ENCODE results near the gene SPSB1.

SPSB1 gene

DNA sequence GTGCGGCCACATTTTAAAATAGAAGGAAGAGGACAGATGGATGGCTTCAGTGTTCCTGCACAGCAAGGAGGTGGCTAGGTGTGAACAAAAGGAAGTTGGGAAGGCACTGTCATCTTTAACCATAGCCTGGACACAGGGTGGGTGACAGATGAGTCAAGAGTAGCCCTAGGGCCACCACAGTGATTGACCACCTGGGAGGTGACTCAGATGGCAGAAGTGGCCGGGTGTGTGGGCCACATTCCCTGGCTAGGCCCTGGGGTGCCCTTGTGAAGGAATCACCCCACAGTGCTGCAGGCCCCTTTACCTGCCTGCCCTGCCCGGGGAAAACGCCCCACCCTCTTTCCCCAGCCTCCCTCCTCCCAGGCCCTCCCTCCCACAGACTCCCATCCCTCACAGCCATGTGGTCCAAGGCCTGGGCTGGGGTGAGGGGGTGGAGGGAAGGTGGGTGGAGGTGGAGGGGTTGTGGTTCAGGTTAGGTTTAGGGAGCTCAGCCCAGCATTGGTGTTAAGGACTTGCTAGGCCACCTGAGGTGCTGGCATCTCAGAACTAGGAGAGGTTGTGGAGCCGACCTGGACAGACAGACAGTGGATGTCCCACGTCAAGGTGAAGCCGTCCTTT, 59.1 kb downstream of the SPSB1 start:
- no peaks in the 10 kb centered on the region for H3K9me3 ChIP-seq (ENCODE audit: control insufficient read depth in 1 of 2, low read length in 2 of 2)
- H3K4me1 ChIP-seq (ENCODE audit: control insufficient read depth in 1 of 2, insufficient read depth in 2 of 2, low read length in 2 of 2), result peaks cover 0 to 65% of the 10 kb centered on the region in 2 donors
- no peak overlapping the region for H3K4me3 ChIP-seq (ENCODE audit: low read depth in 1 of 2, low read length in 2 of 2)
- no peak overlapping the region for H3K27ac ChIP-seq (ENCODE audit: low read length)
- H3K27me3 ChIP-seq (ENCODE audit: low read depth, low read length), result no peaks in the 10 kb centered on the region
- peaks cover 11 to 13% of the 10 kb centered on the region in 2 donors for H3K36me3 ChIP-seq (ENCODE audit: control insufficient read depth in 1 of 2, insufficient read depth in 2 of 2, low read length in 2 of 2)

- peaks cover 0 to 61% of the 10 kb centered on the region in 2 donors for H3K4me1 ChIP-seq (ENCODE audit: control insufficient read depth in 1 of 2, insufficient read depth in 2 of 2, low read length in 2 of 2)
- no peak overlapping the region for H3K4me3 ChIP-seq (ENCODE audit: low read depth in 1 of 2, low read length in 2 of 2)
- no peaks in the 10 kb centered on the region for H3K27me3 ChIP-seq (ENCODE audit: low read depth, low read length)
- H3K27ac ChIP-seq (ENCODE audit: low read length), result no peak overlapping the region
- no peaks in the 10 kb centered on the region for H3K9me3 ChIP-seq (ENCODE audit: control insufficient read depth in 1 of 2, low read length in 2 of 2)
- peaks cover 16 to 18% of the 10 kb centered on the region in 2 donors for H3K36me3 ChIP-seq (ENCODE audit: control insufficient read depth in 1 of 2, insufficient read depth in 2 of 2, low read length in 2 of 2)
Observed at GRCh38 chr1:9352377-9353134, 59.9 kb downstream of the SPSB1 start.

GRCh38 chr1:9355503-9355902, 62.8 kb downstream of the SPSB1 start:
- no peaks in the 10 kb centered on the region for H3K27me3 ChIP-seq (ENCODE audit: low read depth, low read length)
- no peak overlapping the region for H3K4me3 ChIP-seq (ENCODE audit: low read depth in 1 of 2, low read length in 2 of 2)
- H3K9me3 ChIP-seq (ENCODE audit: control insufficient read depth in 1 of 2, low read length in 2 of 2), result no peaks in the 10 kb centered on the region
- H3K4me1 ChIP-seq (ENCODE audit: control insufficient read depth in 1 of 2, insufficient read depth in 2 of 2, low read length in 2 of 2), result peaks cover 0 to 44% of the 10 kb centered on the region in 2 donors
- H3K36me3 ChIP-seq (ENCODE audit: control insufficient read depth in 1 of 2, insufficient read depth in 2 of 2, low read length in 2 of 2), result peaks cover 16 to 24% of the 10 kb centered on the region in 2 donors
- no peak overlapping the region for H3K27ac ChIP-seq (ENCODE audit: low read length)

- H3K9me3 ChIP-seq (ENCODE audit: control insufficient read depth in 1 of 2, low read length in 2 of 2), result no peaks in the 10 kb centered on the region
- peaks cover 0 to 43% of the 10 kb centered on the region in 2 donors for H3K4me1 ChIP-seq (ENCODE audit: control insufficient read depth in 1 of 2, insufficient read depth in 2 of 2, low read length in 2 of 2)
- H3K27ac ChIP-seq (ENCODE audit: low read length), result no peak overlapping the region
- peaks cover 16 to 24% of the 10 kb centered on the region in 2 donors for H3K36me3 ChIP-seq (ENCODE audit: control insufficient read depth in 1 of 2, insufficient read depth in 2 of 2, low read length in 2 of 2)
- H3K27me3 ChIP-seq (ENCODE audit: low read depth, low read length), result no peaks in the 10 kb centered on the region
- no peak overlapping the region for H3K4me3 ChIP-seq (ENCODE audit: low read depth in 1 of 2, low read length in 2 of 2)
Observed at GRCh38 chr1:9356021-9356420, 63.3 kb downstream of the SPSB1 start.

GRCh38 chr1:9356829-9357466, 64.3 kb downstream of the SPSB1 start:
- H3K27ac ChIP-seq (ENCODE audit: low read length), result no peak overlapping the region
- H3K9me3 ChIP-seq (ENCODE audit: control insufficient read depth in 1 of 2, low read length in 2 of 2), result no peaks in the 10 kb centered on the region
- no peak overlapping the region for H3K4me3 ChIP-seq (ENCODE audit: low read depth in 1 of 2, low read length in 2 of 2)
- peaks cover 0 to 41% of the 10 kb centered on the region in 2 donors for H3K4me1 ChIP-seq (ENCODE audit: control insufficient read depth in 1 of 2, insufficient read depth in 2 of 2, low read length in 2 of 2)
- H3K27me3 ChIP-seq (ENCODE audit: low read depth, low read length), result no peaks in the 10 kb centered on the region
- peaks cover 16 to 24% of the 10 kb centered on the region in 2 donors for H3K36me3 ChIP-seq (ENCODE audit: control insufficient read depth in 1 of 2, insufficient read depth in 2 of 2, low read length in 2 of 2)

DNA sequence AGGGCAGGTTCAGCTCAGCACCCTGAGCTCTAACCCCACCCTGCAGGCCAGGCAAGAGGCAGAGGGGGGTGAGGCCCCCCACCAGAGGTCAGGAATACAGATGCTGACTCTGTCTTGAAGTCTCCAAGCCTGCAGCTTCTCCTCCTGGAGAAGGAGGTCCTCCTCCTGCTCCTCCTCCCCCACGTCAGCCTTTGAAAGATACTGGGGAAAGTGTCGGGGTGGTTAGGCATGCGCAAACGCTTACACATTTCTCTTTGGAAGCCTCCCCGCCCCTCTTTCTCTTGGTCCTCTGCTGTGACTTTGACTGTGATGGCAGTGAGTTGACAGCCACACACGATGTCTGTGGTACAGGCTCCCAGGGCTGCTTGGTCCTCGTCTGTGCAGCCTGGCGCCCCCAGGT, 65.3 kb downstream of the SPSB1 start:
- Histone ChIP-seq H3K4me1 (ENCODE audit: control insufficient read depth in 1 of 2, insufficient read depth in 2 of 2, low read length in 2 of 2) (peaks cover 5 to 40% of the 10 kb centered on the region in 2 donors), H3K36me3 (ENCODE audit: control insufficient read depth in 1 of 2, insufficient read depth in 2 of 2, low read length in 2 of 2) (peaks cover 16 to 24% of the 10 kb centered on the region in 2 donors)

DNA sequence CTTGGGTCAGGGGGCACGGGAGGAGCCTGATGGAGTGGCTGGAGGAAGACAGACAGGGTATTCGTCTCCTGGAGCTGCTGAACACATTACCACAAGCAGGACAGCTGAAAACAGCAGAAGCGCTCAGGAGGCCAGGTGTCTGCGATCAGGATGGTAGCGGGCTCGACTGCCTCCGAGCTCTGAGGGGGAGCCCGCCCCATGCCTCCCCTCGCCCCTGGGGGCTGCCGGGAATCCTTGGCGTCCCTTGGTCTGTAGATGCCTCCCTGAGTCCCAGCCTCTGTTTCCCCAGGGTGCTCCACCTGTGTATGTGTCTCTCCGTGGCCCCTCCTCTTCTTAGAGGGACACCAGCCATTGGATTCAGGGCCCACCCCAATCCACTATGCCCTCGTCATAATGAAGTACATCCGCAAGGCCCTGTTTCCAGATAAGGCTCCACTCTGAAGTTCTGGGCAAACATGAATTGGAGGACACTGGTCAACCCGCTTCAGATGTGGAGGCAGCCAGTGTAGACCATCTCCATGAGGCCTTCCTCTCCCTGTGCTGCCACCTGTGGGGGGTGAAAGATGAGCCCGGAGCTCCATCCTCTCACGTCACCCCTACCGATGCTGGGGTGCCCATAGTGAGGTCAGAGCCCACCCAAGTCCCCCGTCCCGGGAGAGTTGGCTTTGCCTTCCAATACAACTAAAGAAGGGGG, 67.8 kb downstream of the SPSB1 start:
- Histone ChIP-seq H3K36me3 (ENCODE audit: control insufficient read depth in 1 of 2, insufficient read depth in 2 of 2, low read length in 2 of 2) (peaks cover 15 to 24% of the 10 kb centered on the region in 2 donors), H3K9me3 (ENCODE audit: control insufficient read depth in 1 of 2, low read length in 2 of 2) (no peaks in the 10 kb centered on the region), H3K27me3 (ENCODE audit: low read depth, low read length) (no peaks in the 10 kb centered on the region), H3K4me3 (ENCODE audit: low read depth in 1 of 2, low read length in 2 of 2) (no peak overlapping the region), H3K4me1 (ENCODE audit: control insufficient read depth in 1 of 2, insufficient read depth in 2 of 2, low read length in 2 of 2) (peaks cover 5 to 36% of the 10 kb centered on the region in 2 donors), H3K27ac (ENCODE audit: low read length) (no peak overlapping the region)

More for the DNA sequence above, 65.3 kb downstream of the SPSB1 start:
- no peaks in the 10 kb centered on the region for H3K9me3 ChIP-seq (ENCODE audit: control insufficient read depth in 1 of 2, low read length in 2 of 2)
- H3K4me3 ChIP-seq (ENCODE audit: low read depth in 1 of 2, low read length in 2 of 2), result no peak overlapping the region
- H3K27ac ChIP-seq (ENCODE audit: low read length), result no peak overlapping the region
- no peaks in the 10 kb centered on the region for H3K27me3 ChIP-seq (ENCODE audit: low read depth, low read length)

DNA sequence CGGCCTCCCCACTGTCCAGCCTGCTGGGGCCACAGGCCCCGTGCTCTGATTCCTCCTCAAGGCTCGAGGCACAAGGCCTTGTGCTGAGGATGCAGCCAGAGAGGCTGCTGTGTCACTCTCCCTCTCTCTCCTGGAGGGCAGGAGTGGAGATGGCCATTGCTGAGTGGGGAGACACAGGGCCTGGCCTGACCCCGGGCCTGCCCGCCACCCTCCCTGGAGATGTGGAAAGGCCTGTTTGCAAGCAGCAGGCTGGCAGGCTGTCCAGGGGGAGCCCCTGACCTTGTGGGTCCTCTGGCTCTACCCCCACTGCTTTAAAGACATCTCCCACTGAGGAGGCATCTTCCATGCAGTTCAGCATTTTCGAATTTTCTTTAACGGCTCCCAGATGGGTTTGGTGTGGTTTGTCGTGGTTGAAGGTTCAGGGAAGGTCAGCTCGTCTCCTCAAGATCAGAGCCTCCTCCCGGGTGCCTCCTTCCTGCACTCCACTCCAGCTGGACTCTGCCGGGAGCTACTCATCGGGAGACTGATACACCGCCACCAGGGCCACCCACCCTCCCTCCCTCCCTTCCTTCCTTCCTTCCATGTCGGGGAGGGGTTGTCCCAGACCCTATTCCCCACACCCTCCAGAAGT, 69.1 kb downstream of the SPSB1 start:
- peaks cover 3 to 13% of the 10 kb centered on the region in 2 donors for H3K36me3 ChIP-seq (ENCODE audit: control insufficient read depth in 1 of 2, insufficient read depth in 2 of 2, low read length in 2 of 2)
- H3K4me1 ChIP-seq (ENCODE audit: control insufficient read depth in 1 of 2, insufficient read depth in 2 of 2, low read length in 2 of 2), result peaks cover 5 to 39% of the 10 kb centered on the region in 2 donors
- H3K27me3 ChIP-seq (ENCODE audit: low read depth, low read length), result no peaks in the 10 kb centered on the region
- H3K9me3 ChIP-seq (ENCODE audit: control insufficient read depth in 1 of 2, low read length in 2 of 2), result no peaks in the 10 kb centered on the region
- no peak overlapping the region for H3K27ac ChIP-seq (ENCODE audit: low read length)
- no peak overlapping the region for H3K4me3 ChIP-seq (ENCODE audit: low read depth in 1 of 2, low read length in 2 of 2)

DNA sequence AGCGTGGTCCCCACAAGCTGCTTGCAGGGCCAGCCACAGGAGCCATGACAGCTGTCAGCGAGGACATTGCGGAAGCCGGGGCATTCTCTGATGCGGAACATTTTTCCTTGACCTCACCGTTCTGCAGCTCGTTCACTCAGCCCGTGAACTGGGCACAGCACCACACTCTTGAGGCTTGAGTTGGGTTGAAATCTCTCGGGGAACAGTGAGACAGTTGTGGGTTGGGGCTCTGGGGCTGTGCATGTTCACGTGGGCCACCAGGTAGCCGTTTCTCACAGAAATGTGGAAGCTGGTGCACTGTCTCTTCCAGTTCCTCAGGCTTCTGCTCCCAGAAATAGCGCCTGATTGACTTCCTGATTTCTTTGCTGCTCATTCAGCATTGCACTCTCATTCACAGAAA, 69.8 kb downstream of the SPSB1 start:
- Histone ChIP-seq H3K4me1 (ENCODE audit: control insufficient read depth in 1 of 2, insufficient read depth in 2 of 2, low read length in 2 of 2) (peaks cover 5 to 37% of the 10 kb centered on the region in 2 donors), H3K9me3 (ENCODE audit: control insufficient read depth in 1 of 2, low read length in 2 of 2) (no peaks in the 10 kb centered on the region), H3K36me3 (ENCODE audit: control insufficient read depth in 1 of 2, insufficient read depth in 2 of 2, low read length in 2 of 2) (peaks cover 1 to 11% of the 10 kb centered on the region in 2 donors), H3K27ac (ENCODE audit: low read length) (no peak overlapping the region), H3K4me3 (ENCODE audit: low read depth in 1 of 2, low read length in 2 of 2) (no peak overlapping the region), H3K27me3 (ENCODE audit: low read depth, low read length) (no peaks in the 10 kb centered on the region)

- no peaks in the 10 kb centered on the region for H3K27me3 ChIP-seq (ENCODE audit: low read depth, low read length)
- H3K36me3 ChIP-seq (ENCODE audit: control insufficient read depth in 1 of 2, insufficient read depth in 2 of 2, low read length in 2 of 2), result peaks cover 3 to 11% of the 10 kb centered on the region in 2 donors
- peaks cover 5 to 31% of the 10 kb centered on the region in 2 donors for H3K4me1 ChIP-seq (ENCODE audit: control insufficient read depth in 1 of 2, insufficient read depth in 2 of 2, low read length in 2 of 2)
- H3K27ac ChIP-seq (ENCODE audit: low read length), result no peak overlapping the region
- H3K9me3 ChIP-seq (ENCODE audit: control insufficient read depth in 1 of 2, low read length in 2 of 2), result no peaks in the 10 kb centered on the region
- H3K4me3 ChIP-seq (ENCODE audit: low read depth in 1 of 2, low read length in 2 of 2), result no peak overlapping the region
Observed at GRCh38 chr1:9363061-9363471, 70.4 kb downstream of the SPSB1 start.

Measured in muscle layer of duodenum (tissue), 2 donors.